HG02588 (cell line): ENCODE data around the gene ADGRD1.

Experiments used
- ATAC-seq: cut with Tn5 transposase; IDR thresholded peaks from one replicate; pipeline ENCODE4 v1.9.1; 2021; ENCODE audit warnings: mild to moderate bottlenecking, moderate library complexity; ENCODE audit not compliant: unreplicated experiment

The ADGRD1 gene

DNA sequence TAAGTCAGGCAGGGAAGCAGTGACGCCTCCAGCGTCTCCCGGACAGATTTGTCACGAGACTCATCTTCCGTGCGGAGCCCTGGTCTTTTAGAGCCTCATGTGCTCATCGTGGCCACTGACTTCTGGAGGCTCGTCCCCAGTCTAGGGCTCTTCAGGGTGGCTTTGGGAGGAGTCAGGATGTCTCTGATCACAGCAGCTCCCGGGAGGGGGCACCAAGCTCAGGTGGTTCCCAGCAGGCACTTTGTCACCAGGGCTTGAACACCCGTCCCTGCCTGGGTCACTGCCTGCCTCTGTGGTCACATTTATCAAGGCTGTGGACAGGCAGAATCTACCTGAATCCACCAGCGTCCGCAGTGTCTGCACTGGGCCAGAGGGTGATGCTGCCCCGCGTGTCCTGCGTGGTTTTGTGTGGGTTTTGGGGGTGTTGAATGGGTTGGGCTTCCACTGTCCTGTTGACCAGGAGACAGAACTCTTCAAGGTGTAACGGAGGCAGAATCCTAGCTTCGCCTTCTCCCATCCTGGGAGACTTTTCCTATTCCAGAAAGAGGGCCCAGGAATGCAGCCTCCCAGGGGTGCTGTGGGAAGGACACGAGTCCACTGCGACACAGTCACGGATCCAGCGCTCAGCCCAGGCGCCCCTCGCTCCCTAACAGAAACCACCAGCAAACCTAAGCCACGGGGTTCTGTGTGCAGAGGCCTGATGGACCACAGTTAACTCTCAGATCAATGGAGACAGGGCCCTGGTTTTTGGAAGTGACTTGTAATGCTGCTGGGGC lies 132.3 kb downstream of the ADGRD1 start:
- no peak for ATAC-seq

DNA sequence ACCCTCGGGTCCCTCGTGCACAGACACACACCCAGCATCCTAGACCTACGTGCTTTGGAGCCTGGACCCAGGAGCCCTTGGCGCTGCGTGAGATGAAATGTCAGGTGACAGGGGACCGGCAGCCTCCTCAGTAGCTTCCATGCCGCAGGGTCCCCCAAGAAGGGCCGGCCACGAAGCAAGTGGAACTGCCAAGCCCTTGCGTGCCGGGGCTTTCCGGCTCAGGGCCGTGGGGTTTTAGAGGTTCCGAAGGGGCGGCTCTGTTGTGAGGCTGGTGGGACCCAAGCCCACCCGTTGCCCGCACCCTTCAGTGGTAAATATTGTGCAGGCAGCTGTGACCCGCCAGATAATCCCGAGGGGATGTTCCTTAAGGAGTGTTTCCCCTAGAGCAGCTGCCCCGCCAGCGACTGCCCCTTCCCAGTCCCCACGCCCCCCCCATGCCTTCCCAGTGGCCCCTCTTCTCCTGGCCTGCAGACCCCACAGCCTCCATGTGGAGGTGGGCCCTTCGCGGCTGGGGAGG lies 133.7 kb downstream of the ADGRD1 start:
- ATAC-seq, result no peak

DNA sequence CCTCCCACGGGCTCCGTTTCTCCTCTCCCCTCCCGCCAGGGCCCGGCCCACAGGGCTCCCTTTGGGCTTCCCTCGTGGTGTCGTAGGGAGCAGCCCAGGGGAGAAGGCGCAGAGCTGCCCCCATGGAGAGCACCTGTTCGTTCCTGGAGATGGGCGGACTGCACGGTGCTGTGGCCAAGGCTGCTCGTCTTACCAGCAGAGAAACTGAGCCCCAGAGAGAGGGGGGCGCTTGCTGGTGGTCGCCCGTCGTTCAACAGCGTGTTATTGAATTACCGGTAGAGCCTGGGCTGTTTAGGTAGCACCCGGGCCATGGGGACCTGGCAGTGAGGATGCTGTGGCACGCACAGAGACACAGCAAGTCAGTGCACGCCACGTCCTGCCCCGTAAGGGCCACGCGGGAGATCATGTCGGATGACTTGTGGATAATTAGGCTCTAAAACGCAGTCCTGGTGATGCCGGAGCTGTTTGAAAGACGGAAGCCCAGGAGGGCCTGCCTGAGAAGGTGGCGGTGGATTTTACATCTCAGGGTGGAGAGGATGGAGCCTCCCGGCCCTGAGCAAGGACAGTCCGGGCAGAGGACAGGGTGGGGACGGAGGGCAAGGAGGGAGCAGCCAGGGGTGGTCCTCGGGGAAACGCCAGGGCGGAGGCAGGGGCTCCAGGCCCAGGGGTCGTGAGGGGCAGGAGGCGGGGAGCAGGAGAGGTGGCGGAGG lies 134.4 kb downstream of the ADGRD1 start:
- ATAC-seq, result no peak

DNA sequence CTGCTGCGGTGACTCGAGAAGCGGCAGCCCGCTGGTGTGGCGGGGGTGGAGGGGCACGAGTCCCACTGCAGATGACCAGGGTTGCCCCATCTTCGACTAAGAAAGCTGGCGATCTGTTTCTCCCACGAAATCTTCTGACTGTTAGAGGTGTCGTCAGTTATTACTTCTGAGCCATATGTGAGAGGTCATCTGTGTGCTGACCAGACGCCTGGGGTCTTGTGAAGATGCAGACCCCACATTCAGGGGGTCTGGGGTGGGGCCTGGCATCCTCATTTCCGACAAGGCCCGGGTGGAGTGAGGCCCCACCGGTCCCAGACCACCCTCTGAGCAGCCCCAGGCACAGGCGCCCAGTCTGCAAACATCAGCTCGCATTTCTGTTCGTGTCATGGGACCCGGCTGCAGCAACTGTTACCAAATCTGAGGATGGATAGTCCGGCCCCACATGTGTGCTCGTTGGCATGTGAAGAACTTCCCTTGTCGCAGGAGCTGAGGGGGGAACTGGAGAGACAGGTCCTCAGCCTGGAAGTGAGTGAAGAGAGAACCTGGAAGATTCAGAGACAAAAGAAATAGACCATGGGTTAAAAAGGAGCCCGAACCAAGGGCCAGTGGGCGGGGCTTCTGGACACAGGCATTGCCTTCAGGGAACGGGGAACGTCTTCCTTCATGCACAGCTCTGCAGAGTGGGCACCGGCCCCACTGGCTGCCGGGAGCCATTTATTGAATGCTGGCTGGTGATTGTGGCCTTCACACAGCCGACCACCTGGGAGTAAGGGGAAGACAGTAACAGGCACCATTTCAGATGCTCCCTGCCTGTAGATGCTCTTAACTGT lies 135.2 kb downstream of the ADGRD1 start:
- ATAC-seq, result no peak

DNA sequence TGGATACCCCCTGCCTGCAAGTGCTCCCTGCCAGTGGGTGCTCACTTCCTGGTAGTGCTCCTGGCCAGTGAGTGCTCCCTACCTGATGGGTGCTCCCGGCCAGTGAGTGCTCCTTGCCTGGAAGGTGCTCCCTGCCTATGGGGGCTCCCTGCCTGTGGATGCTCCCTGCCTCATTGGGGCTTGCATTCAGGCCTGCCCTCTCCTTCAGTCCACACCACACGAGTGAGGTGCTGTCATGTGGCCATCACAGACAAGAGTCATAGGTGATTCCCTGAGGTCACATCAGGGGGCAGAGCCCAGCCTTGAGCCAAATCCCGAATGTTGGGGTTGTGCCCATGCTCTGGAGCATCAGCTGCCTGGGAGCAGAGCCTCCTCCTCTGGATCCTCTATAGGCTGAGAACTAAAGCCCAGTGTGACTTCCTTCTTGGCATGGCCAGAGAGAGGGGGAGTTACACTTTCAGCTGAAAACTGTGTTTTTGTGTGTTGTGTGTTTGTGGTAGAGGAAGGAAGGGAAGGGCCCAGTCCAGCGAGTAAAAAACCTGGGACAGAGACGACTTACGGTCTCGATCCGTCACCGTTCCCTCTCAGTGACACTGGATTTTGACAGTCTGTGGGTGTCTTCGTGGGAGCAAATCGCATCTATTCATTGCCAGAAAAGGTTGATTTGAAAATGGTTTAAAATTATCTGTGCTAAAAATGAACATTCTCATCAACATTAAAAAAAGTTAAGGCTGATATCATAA lies 136.0 kb downstream of the ADGRD1 start:
- ATAC-seq, result no peak

DNA sequence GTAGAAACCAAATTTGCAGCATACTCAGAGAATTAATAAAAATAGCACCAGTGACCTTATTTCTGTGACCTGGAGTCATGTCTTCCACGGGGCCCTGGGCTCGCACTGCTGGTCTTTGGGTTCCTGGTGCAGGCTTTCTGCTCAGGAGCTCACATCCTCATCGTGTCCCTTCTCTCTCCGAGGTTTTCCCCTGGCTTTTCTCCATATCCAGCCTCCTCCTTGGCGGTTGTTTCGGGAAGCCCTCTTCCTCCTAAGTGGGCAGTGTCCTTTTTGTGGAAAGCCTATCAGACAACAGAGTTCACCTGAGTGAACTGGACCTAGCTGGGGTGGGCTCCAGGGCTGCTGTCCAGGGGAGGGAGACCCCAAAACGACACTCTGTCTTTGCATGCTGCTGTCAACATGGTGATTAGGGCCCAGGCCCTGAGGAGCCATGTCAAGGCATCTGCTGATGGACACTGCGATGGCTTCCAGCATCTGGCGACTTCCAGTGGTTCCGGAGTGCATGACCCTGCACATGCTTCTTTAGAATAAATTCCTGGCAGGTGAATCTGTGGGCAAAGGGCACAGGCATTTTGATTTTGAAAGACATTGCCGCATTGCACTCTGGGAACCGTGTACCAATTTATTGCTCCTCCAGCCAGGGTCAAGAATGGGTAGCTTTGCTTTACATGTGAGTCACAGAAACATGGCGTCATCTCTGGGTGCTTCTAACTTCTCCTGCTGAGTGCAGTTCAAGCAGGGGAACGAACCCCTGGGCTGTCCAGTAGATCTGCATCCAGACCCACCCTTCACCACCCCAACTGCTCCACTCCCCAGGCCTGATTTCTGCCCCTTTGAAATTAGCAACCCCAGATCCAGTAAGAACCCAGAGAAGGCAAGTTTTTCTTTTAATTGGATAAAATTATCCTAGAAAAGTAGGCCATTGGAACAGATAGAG lies 136.8 kb downstream of the ADGRD1 start:
- no peak for ATAC-seq

DNA sequence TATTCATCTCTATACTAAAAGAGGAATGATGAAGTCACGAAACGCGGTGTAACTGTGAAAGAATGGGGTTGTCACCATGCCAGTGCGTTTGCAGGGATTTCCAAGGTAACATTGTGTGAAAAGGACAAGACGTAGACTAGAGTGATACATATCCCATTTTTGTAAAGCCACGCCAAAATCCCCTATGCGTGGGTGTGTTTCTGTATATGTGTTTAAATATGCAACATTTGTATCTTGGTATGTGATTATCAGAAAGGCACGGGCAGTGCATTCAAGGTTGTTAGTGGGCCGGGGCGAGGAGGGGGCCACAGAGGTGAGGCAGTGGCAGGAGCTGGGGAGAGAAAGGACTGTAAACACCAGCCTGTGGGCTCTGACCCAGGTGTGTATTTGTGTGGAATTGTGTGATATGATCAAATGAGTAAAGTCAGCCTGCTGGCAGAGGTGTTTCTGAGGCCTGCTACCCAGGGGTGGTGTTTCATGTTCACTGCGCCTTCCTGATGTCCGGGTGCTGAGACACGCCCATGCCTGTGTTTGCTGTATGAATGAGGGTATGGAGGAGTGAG lies 137.8 kb downstream of the ADGRD1 start:
- no peak for ATAC-seq

DNA sequence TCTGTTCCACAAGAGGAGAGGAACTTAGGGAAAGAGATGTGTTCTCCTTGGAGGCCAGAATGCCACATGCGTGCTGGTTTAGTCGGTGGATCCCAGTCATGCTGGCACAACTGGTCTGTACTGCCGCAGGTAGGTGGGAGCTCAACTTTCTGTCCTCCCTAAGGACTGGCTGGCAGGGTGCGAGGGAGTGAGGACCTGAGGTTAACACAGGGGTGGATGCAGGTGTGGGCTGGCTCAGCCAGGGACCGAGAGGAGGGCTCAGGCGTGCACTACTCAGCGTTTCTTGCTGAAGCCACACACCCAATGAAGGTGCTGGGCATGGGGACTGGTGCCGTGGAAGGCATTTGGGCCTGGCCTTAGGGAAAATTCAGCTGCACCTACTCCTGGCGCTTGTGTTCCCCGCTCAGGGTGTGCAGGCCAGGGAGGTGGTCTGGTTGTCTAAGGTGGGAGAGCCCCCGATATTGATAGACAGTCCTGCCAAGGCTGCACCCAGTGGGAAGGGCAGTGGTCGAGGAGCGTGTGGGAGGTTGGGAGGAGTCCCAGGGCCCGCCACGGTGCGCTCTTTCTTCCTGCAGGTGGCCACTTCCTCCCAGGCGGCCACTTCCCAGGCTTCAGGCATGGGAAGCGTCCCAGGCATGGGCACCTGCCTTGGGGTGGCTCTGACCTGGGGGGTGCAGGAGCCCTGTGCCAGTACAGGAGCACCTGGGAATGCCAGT lies 138.4 kb downstream of the ADGRD1 start:
- no peak for ATAC-seq

DNA sequence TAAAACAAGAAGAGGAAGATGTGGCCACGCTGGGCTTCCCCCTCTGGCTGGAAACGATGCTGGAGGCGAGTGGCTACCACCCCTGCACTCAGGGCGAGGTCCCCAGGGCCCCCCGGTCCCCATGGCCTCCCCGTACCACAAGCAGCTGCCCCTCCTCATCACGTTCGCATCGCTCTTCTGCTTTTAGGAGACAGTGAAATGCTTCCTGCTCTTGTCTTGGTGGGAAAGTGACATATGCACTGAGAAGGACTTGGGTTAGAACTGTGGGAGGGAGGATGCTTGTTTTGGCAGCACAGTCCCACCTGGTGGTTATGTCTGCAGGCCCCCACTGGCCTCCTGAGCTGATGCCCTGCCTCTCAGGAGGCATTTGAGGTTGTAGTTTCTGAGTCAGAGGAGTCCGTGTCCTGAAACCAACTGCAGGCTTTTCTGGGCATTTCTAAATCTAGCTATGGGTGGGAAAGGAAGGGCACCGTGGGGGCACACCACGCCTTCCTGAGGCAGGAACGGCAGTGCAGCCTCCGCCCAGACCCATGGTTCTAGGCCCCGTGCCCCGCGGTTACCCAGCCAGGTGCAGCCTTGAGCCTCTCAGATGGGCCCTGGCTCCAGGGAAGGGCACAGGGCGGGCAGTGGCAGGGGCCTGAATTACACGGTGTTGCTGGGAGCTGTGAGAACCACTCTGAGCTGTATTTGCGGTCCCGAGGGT lies 139.3 kb downstream of the ADGRD1 start:
- ATAC-seq, result peak; percentile 69

DNA sequence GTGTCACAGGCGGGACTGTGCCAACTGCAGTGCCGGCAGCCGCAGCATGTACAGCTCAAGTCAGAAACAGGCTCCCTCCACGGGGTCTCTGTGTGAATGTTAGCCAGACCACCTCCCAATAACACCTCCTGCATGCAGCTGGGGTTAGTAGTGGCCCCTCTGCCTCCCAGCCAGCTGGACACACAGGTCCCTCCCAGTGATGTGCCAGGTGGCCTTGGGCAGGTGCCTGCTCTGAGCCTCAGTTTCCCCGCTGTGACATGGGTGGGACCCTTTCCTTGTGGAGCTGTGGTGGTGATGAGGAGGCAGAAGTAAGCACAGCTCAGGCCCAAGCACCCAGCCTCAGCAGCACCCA lies 139.9 kb downstream of the ADGRD1 start:
- ATAC-seq, result no peak

DNA sequence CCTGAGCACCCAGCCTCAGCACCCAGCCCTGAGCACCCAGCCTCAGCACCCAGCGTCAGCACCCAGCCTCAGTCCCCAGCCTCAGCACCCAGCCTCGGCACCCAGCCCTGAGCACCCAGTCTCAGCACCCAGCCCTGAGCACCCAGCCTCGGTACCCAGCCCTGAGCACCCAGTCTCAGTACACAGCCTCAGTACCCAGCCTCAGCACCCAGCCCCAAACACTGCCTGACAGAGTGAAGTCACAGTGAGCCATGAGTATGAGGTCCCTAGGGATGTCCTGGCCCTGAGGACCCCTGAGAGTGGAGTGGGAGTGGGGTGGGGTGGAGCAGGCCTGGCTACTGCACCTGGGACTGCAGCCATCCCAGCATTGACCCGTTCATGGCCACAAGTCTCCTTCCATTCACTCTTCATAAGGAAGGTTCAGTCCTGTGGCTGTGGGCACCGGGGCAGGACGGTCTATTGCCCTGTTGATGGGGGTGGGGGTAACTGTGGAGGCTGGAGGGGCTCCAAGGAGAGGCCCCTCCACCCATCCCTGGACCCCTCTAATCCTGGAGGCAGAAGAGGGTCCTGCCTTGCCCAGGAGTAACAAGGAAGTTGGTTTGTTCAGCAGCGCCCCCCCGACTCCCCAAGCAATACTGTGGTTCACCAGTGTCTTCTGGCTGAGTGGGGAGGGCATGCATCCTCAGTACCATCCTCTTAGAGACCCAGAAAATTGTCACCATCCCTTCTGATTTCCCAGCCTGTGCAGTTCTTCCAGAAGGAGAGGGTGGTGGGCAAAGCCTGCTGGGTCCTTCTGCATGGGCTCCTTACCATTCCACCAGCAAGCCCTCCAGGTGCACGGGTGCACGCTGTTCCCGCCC lies 140.5 kb downstream of the ADGRD1 start:
- ATAC-seq, result no peak

DNA sequence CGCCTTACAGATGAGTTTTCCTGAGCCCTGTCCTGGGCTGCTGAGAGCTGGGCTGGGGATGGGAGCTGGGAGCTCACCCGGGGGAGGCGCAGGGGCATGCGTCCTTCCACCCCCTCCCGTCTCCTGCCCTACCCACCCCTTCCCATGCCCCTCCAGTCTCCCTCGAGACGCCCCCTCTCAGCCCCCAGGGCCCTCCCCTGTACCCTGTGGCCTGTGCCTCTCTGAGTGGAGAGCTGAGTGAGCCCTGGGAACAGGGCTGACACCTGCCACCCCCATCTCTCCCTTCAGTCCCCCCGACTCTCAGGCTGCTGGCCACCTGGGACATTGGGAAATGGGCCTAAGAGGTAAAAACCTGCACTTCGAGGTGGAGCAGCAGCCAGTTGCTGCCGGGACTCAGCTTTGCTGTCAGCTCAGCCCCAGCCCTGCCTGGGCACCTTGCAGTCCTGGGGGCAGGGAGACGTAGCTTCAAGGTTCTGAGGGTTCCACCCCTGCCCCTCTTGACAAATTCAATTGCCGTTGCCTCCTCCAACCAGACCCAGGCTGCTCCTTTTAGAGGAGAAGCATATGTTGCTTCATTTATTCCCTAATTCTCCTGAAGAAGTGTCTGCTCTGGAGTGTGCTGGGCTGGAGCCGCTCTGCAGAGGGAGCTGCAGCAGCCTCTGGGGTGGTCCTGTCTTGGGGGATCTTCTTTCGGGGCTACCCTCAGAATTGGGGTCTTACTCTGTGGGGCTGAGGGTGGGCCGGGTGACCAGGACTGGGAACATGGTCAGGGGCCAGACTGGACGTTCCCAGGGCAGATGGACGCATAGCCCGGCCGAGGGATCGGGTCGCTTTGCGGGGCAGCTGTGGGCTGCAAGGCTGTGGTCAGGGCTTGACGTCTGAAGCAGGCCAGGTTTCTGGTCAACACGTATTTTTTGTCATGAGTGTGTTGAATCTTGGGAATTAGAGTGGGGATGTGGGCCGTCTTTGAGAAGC lies 141.4 kb downstream of the ADGRD1 start:
- ATAC-seq, result no peak

DNA sequence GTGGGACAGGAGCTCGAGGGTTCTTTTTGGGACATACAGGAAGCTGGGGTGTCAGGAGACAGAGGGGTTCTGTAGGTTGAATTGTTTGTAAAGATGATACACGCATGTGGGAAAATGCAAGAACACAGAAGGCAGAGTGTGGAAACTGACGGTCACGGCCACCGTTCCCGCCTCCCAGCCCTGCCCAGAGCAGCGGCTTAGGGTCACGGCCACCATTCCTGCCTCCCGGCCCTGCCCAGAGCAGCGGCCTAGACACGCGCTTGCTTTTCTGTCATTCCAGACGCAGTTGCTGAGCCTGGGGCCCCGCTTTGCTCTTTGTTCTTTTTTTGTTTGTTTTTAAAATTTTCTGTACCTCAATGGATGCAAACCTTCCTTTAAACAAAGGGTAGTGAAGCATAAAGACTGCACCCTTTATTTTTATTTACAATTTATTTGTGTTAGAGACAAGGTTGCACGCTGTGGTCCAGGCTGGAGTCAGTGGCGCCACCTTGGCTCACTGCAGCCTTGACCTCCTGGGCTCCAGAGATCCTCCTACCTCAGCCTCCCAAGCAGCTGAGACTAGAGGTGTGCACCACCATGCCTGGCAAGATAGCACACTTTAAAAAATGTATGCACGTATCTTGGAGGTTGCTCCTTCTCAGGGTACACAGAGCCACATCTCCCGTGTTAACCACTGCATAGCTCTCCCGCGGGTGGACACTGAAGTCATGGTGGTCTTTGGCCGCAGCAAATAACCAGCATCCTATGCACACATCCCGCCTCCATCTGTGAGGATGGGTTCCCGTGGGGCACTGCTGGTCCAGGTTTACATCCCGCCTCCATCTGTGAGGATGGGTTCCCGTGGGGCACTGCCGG lies 142.3 kb downstream of the ADGRD1 start:
- no peak for ATAC-seq

DNA sequence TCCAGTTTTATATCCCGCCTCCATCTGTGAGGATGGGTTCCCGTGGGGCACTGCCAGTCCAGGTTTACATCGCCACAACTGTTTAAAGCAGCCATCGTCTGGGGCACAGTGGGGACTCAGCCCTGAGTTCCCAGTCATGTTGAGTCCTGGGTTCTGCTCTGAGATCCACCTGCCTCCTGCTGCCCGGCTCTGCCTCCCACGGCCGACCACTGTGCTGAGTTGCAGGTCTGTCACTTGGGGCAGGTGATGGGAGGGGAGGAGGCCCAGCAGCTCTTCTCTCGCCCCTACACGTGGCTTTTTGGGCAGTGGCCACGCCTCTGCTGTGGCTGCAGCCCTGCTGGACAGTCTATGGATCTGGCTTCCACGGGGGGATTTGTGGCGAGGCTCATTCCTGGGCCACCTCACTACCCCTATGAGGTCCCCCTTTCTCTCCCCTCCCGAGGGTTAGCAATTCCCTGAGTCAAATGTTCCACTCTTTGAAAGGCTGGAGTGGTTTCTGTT lies 143.0 kb downstream of the ADGRD1 start:
- no peak for ATAC-seq
